Natural killer cell (primary cell): ENCODE measurements around the gene YWHAH. TPM values are rescaled to one million over a fixed set of nuclear protein-coding genes. Genes with fewer than 3 reads are reported as not detected.

Source experiments
- ATAC-seq, 3 donors: fragments of 150-1000 bp in 2 of 3; fragments of 200-7000 bp in 1 of 3; cut with Tn5 transposase; 1 replicate in 1 of 3; 2 replicates in 2 of 3; pipeline ENCODE4 v1.10.0; 2021; ENCODE audit warnings: mild to moderate bottlenecking in 2 of 3, moderate library complexity in 2 of 3
- DNase-seq, 2 donors: peaks; one replicate each; pipeline versions ENCODE4 v3.0.0 to v3.0.0-alpha.2; 2013 to 2021; ENCODE audit warnings: mixed read lengths in 1 of 2
- H3K27ac ChIP-seq: one replicate; pipeline ENCODE4 v1.5.1; 2013; ENCODE audit warnings: mild to moderate bottlenecking, low read length
- H3K27me3 ChIP-seq: one replicate; pipeline ENCODE4 v1.6.1; 2013; ENCODE audit warnings: low read length; ENCODE audit not compliant: control insufficient read depth, insufficient read depth
- H3K36me3 ChIP-seq: one replicate; pipeline ENCODE4 v1.6.1; 2013; ENCODE audit warnings: low read length; ENCODE audit not compliant: control insufficient read depth, insufficient read depth
- H3K4me1 ChIP-seq: one replicate; pipeline ENCODE4 v1.6.1; 2013; ENCODE audit warnings: low read length; ENCODE audit not compliant: control insufficient read depth, insufficient read depth
- H3K4me3 ChIP-seq: one replicate; pipeline ENCODE4 v1.5.1; 2013; ENCODE audit warnings: low read length
- H3K9me3 ChIP-seq: one replicate; pipeline ENCODE4 v1.6.1; 2013; ENCODE audit warnings: low read length; ENCODE audit not compliant: control insufficient read depth, insufficient read depth
- H3K27ac Mint-ChIP-seq, 2 donors: one replicate each; pipeline ENCODE4 v1.8.0; 2022; ENCODE audit warnings: mild to moderate bottlenecking in 2 of 2, mixed read lengths in 2 of 2, moderate library complexity in 1 of 2
- H3K27me3 Mint-ChIP-seq, 2 donors: one replicate each; pipeline ENCODE4 v1.8.0; 2022; ENCODE audit warnings: low read depth in 2 of 2, mixed read lengths in 2 of 2
- H3K36me3 Mint-ChIP-seq: one replicate; pipeline ENCODE4 v1.8.0; 2022; ENCODE audit warnings: mixed read lengths
- H3K4me1 Mint-ChIP-seq, 2 donors: one replicate each; pipeline ENCODE4 v1.8.0; 2022; ENCODE audit warnings: mixed read lengths in 2 of 2
- H3K4me3 Mint-ChIP-seq: one replicate; pipeline ENCODE4 v1.8.0; 2022; ENCODE audit warnings: mild to moderate bottlenecking, moderate library complexity, mixed read lengths
- H3K9me3 Mint-ChIP-seq, 2 donors: one replicate each; pipeline ENCODE4 v1.8.0; 2022; ENCODE audit warnings: mixed read lengths in 2 of 2
- WGBS: methylation state at CpG from one replicate; pipeline ENCODE4 v1.1.7; 2013; ENCODE audit warnings: missing lambda C conversion rate; ENCODE audit not compliant: insufficient coverage; 5-methylcytosine and 5-hydroxymethylcytosine counted together
- intact Hi-C: fragments of 100-400 bp; cut with micrococcal nuclease; formaldehyde crosslinking; loops from one replicate; pipeline ENCODE4 v1.14.2; 2022
- total RNA-seq, 4 donors: library from RNA; stranded (reverse); fragments of 120-200 nt in 1 of 4; gene quantifications; one replicate each; pipeline versions ENCODE4 v1.2.3 to v1.2.4, GENCODE V29; 2013 to 2022
- TF ChIP-seq, protein P1 (sequence below): fragments of 200-600 bp; IDR thresholded peaks from one replicate; pipeline ENCODE4 v1.8.0; 2022; ENCODE audit warnings: antibody characterized with exemption

YWHAH gene
- total RNA-seq, 3 donors from 2014 or later (not counting 1 experiment from before 2014, with no cell fraction given): 29.6 to 35.0 (median 32.8) TPM

DNA sequence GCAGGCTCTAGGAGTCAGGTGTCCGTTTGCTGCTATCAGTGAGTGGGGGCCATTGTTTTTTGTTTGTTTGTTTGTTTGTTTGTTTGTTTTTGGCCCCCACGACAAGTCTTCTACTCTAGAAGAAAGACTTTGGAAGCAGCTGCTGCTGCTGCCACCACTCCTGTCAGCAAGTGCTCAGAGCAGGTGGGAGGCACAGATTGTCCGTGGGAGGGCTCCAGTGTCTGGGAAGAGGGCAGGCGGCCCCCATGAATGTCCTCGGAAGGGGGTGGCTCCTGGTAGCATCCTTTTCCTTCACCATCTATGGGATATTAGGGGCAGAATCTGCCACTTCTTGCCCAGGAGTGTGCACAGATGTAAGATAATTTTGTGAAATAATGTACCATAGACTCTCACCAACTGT lies 37.8 kb upstream of the YWHAH start:
- peaks cover 21% of the 10 kb centered on the region for H3K36me3 ChIP-seq
- H3K4me1 ChIP-seq: no peaks in the 10 kb centered on the region
- peaks cover 0 to 9% of the 10 kb centered on the region in 2 donors for H3K4me1 Mint-ChIP-seq
- H3K4me3 Mint-ChIP-seq: no peak overlapping the region
- H3K9me3 Mint-ChIP-seq: no peaks in the 10 kb centered on the region
- intact Hi-C loops: no loop called here
- ATAC-seq (no peak), DNase-seq (no peak)
- H3K9me3 ChIP-seq: no peaks in the 10 kb centered on the region
- H3K27ac ChIP-seq: no peak overlapping the region
- 97% methylated on average over 5 of the region's 5 CpGs for WGBS
- no peaks in the 10 kb centered on the region for H3K27me3 Mint-ChIP-seq
- no peaks in the 10 kb centered on the region for H3K27me3 ChIP-seq
- no peak overlapping the region for H3K4me3 ChIP-seq
- no peak overlapping the region for H3K27ac Mint-ChIP-seq
- no peaks in the 10 kb centered on the region for H3K36me3 Mint-ChIP-seq
- TF ChIP-seq, protein P1, sequence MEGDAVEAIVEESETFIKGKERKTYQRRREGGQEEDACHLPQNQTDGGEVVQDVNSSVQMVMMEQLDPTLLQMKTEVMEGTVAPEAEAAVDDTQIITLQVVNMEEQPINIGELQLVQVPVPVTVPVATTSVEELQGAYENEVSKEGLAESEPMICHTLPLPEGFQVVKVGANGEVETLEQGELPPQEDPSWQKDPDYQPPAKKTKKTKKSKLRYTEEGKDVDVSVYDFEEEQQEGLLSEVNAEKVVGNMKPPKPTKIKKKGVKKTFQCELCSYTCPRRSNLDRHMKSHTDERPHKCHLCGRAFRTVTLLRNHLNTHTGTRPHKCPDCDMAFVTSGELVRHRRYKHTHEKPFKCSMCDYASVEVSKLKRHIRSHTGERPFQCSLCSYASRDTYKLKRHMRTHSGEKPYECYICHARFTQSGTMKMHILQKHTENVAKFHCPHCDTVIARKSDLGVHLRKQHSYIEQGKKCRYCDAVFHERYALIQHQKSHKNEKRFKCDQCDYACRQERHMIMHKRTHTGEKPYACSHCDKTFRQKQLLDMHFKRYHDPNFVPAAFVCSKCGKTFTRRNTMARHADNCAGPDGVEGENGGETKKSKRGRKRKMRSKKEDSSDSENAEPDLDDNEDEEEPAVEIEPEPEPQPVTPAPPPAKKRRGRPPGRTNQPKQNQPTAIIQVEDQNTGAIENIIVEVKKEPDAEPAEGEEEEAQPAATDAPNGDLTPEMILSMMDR: no peak

GRCh38 chr22:31909977-31910376 lies 34.4 kb upstream of the YWHAH start:
- TF ChIP-seq, protein P1: no peak
- Histone ChIP-seq H3K27ac (no peak overlapping the region), H3K9me3 (no peaks in the 10 kb centered on the region), H3K36me3 (peaks cover 7% of the 10 kb centered on the region), H3K27me3 (no peaks in the 10 kb centered on the region), H3K4me3 (no peak overlapping the region), H3K4me1 (no peaks in the 10 kb centered on the region)
- Mint-ChIP-seq H3K4me1 (no peaks in the 10 kb centered on the region), H3K27me3 (no peaks in the 10 kb centered on the region), H3K9me3 (no peaks in the 10 kb centered on the region), H3K36me3 (no peaks in the 10 kb centered on the region), H3K4me3 (no peak overlapping the region), H3K27ac (no peak overlapping the region)
- DNase-seq: no peak
- ATAC-seq: no peak
- intact Hi-C loops: no loop called here
- 94% methylated on average over 5 of the region's 5 CpGs for WGBS

- Histone ChIP-seq H3K36me3 (no peaks in the 10 kb centered on the region), H3K4me3 (no peak overlapping the region), H3K4me1 (no peaks in the 10 kb centered on the region), H3K9me3 (no peaks in the 10 kb centered on the region), H3K27me3 (no peaks in the 10 kb centered on the region), H3K27ac (no peak overlapping the region)
- WGBS: 96% methylated on average over 7 of the region's 7 CpGs
- intact Hi-C loops: no loop called here
- no peaks in the 10 kb centered on the region for H3K36me3 Mint-ChIP-seq
- H3K9me3 Mint-ChIP-seq: no peaks in the 10 kb centered on the region
- TF ChIP-seq, protein P1: no peak
- H3K27me3 Mint-ChIP-seq: no peaks in the 10 kb centered on the region
- no peak for ATAC-seq
- no peaks in the 10 kb centered on the region for H3K4me1 Mint-ChIP-seq
- no peak overlapping the region for H3K4me3 Mint-ChIP-seq
- no peak overlapping the region for H3K27ac Mint-ChIP-seq
- DNase-seq: no peak
Measured at GRCh38 chr22:31911565-31912406, 32.5 kb upstream of the YWHAH start.

DNA sequence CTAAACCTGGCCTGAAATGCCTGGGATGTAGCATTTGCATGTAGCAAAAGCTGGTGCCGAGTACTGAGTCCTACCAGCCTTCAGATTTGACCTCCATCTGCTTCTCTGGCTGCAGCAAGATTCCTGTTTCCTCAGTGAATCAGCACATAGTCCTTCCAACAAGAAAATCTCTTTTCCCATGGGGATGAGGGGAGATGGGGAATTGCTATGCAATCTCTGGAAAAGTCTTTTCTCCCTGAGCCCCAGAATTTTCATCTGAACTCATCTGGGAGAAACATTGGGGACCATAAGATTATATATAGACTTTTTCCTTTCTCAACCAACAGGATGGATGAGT lies 32.0 kb upstream of the YWHAH start:
- TF ChIP-seq, protein P1: no peak
- Mint-ChIP-seq H3K4me3 (no peak overlapping the region), H3K36me3 (no peaks in the 10 kb centered on the region), H3K9me3 (no peaks in the 10 kb centered on the region), H3K27me3 (no peaks in the 10 kb centered on the region), H3K4me1 (no peaks in the 10 kb centered on the region), H3K27ac (no peak overlapping the region)
- Histone ChIP-seq H3K27ac (no peak overlapping the region), H3K27me3 (no peaks in the 10 kb centered on the region), H3K4me3 (no peak overlapping the region), H3K36me3 (no peaks in the 10 kb centered on the region), H3K9me3 (no peaks in the 10 kb centered on the region), H3K4me1 (peaks cover 6% of the 10 kb centered on the region)
- intact Hi-C loops: no loop called here
- 91% methylated on average over 1 of the region's 1 CpG for WGBS
- DNase-seq: no peak
- no peak for ATAC-seq
